SK-N-MC (cell line): ENCODE data around the gene TBC1D24.

Experiments
- EZH2 ChIP-seq: fragments of 200-600 bp; sonication (generic); IDR thresholded peaks from one replicate; pipeline ENCODE4 v1.6.1; 2017; ENCODE audit warnings: antibody characterized with exemption
- FOXP2 ChIP-seq: optimal IDR thresholded peaks from 2 replicates; pipeline ENCODE3; 2011; ENCODE audit warnings: mild to moderate bottlenecking, moderate library complexity; ENCODE audit not compliant: insufficient read depth; ENCODE audit errors: extremely low read length, control extremely low read depth
- POLR2AphosphoS5 ChIP-seq: IDR thresholded peaks from 2 replicates; pipeline ENCODE4 v1.6.1; 2012; ENCODE audit warnings: mild to moderate bottlenecking, low read depth, low read length, borderline replicate concordance

GRCh38 chr16:2505695-2506094 lies 30.8 kb downstream of the TBC1D24 start:
- no peak for TF ChIP-seq POLR2AphosphoS5
- no peak for TF ChIP-seq EZH2
- TF ChIP-seq FOXP2: no peak
